ENCODE results near the gene TRAF3IP3.

TRAF3IP3 gene, protein sequence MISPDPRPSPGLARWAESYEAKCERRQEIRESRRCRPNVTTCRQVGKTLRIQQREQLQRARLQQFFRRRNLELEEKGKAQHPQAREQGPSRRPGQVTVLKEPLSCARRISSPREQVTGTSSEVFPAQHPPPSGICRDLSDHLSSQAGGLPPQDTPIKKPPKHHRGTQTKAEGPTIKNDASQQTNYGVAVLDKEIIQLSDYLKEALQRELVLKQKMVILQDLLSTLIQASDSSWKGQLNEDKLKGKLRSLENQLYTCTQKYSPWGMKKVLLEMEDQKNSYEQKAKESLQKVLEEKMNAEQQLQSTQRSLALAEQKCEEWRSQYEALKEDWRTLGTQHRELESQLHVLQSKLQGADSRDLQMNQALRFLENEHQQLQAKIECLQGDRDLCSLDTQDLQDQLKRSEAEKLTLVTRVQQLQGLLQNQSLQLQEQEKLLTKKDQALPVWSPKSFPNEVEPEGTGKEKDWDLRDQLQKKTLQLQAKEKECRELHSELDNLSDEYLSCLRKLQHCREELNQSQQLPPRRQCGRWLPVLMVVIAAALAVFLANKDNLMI

DNA sequence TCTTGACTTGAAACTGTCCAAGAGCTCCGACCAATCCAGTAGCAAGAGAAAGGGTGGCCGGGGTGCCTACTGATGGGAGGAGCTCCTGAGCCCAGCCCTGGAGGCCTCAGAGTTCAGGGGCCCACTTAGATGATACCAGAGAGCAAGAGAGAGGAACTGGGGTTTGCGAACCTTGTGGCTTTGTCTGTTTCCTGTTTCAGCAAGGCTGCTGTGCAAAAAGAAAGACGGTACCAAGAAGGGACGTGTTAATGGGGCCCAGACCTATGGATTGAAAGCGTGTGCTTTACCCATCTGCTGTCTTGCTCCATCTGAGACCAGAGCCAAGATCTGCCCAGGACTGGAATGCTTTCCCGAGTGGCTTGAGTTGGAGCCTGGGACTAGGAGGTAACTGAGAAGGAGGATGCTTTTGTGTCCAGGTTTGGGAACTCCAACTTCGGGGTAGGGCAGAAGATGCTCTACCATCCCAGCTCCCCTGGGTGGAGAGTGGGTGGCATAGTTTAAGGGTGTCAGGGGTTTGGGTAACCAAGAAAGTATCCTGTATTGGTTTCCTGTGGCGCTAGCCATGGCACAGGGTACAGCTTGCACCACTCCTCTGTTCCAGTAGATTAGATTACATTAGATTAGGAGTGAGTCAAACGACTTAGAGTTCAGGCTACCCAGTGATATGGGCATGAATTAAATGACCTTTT lies at the start of gene TRAF3IP3:
TSS of gene TRAF3IP3 (plus strand) at position 128 of the 689 bp plus-strand sequence. CDS start 3,987 bp downstream, outside the sequence.
- no peak for DNase-seq

DNA sequence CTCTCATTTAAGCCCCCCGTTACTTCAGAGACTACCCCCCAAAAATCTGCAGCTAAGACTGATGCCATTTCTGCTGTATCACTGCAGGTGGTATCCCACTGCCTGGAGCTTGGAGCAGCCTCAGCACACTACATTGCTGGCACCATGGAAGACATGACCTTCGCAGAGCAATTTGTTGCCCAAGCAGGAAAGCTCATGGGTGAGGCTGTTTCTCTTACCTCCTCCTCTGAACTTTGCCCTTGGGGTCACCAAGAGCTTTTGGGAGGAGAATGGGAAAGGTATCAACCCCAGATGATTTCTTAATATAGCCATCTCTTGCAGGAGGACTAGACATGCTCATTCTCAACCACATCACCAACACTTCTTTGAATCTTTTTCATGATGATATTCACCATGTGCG lies 49.2 kb upstream of the TRAF3IP3 start:
- no peak for DNase-seq

DNA sequence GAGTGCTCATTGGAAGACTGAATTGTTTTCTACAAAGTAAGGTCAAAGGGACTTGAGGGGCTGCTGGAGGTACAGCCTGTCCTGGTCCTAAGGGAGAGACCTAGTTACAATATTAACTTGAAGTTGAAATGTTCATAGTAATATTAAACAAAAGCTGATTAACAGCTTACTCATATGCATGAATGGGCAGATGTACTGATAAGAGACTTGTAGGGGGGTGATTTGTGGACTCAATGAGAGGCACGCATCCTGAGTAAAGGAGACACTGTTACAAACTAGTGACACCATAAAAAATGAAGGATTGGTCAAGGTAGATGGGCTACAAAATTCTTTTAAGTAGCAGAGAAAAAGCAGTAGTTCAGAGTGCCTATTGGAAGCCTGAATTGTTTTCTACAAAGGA lies 48.5 kb upstream of the TRAF3IP3 start:
- no peak for DNase-seq

DNA sequence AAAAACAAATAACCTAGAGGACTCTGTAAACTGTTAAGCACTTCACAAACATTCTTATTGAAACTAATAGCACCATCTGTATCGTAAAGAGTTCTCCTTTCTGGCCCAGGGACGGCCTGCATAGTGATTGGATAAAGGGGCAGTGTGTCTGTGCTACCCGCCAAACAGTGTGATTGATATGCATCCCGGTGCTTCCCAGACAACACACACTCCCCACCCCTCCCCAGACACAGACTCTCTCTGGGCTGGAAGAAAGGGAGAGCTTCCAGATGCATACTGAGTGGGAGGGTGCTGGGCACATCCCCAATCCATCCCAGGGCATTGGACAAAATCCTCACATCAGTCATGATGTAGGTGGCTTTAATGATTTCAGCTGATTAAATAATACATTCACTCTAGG lies 47.6 kb upstream of the TRAF3IP3 start:
- DNase-seq, result no peak

DNA sequence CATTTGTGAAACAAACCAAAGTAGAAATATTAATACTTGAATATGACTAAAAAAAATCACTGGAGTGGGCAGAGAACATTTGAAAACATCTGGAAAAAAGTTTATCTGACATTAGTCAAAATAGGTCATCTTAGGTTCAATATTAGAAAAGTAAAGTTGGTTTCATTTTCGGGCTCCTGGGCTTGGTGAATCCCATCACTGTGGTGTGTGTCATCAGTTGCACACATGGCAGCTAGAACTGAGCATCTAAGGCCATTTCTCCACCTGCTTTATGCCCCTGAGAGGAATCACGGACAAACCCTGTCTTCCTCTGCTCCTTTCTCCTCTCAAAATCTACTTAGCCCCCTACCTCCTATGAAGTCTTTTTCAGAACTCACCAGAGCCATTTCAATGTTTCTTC lies 45.8 kb upstream of the TRAF3IP3 start:
- DNase-seq, result no peak

DNA sequence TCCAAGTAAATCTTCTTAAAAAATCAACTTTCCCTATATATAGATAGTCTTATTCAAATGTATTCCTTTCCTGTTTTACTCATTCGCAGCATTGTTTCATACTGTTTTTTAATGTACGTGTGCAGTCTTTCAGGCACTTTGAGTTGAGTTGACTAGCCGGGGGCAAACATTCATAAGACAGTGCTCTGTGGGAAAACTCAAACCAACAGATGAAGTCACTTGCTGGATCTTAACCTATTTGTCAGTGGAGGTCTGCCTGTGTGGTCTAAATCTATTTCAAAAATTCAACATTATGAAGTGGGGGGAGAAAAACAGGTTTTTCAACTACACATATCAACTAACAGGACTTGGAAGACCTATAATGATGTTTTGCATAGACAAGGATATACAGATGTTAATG lies 45.0 kb upstream of the TRAF3IP3 start:
- DNase-seq, result no peak

DNA sequence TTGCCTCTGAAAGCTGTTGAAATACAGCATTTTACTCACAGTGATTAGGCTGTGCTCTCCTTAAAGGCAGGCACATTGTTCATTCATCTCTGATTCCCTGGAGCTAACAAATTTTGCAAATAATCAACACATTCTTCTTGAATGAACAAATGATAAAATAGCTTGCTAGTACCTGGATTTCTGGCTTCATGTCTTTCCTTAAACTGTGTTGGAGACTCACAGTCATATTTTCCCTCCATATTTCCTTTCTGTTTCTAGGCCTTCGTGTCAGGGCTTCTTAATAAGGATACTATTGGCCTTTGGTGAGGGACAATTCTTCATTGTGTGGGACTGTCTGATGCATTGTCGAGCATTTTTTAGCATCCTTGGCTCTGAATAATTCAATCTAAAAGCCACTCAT lies 41.5 kb upstream of the TRAF3IP3 start:
- DNase-seq, result no peak

DNA sequence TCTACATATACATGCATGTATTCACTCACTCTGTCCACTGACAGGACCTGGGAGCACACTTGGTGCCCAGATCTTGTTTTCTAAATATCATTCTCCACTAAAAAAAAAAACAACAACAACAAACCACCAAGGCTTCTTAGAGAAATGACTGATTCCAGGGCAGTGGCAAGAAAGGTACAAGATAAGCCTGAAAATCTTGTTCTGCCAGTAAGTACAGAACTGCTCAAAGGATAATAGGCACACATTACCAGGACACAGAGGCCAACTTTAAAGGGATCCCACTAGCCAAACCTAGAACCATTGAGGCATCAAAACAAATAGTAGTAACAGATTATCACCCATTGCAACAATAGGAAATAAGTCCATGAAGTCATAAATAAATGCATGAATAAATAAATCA lies 40.5 kb upstream of the TRAF3IP3 start:
- no peak for DNase-seq

DNA sequence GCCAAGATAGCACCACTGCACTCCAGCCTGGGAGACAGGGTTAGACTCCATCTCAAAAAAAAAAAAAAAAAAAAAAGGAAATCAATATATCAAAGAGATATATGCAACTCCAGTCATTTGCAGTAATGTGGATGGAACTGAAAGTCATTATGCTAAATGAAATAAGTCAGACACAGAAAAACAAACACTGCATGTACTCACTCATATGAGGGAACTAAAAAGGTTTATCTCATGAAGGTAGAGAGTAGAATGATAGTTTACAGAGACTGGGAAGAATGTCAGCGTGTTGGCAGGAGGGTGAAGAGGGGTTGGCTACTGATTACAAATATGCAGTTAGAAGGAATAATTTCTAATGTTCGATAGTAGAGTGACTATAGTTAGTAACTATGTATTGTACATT lies 38.0 kb upstream of the TRAF3IP3 start:
- DNase-seq, result no peak

DNA sequence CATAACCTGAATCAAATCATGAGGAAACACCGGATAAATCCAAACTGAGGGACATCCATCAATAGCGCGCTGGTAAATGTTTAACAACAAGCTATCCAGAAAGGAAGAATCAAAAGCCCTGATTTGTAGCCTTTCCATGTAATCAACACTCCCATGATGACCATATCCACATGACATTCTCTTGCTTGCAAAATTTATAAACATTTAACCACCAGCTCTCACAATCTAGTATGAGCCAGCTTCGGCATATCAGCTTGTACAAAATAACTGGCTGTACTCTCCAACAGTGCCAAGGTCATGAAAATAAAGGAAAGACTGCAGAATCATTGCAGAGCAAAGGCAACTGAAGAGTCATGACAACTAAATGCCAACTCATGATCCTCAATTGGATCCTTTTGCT lies 35.5 kb upstream of the TRAF3IP3 start:
- DNase-seq, result no peak

DNA sequence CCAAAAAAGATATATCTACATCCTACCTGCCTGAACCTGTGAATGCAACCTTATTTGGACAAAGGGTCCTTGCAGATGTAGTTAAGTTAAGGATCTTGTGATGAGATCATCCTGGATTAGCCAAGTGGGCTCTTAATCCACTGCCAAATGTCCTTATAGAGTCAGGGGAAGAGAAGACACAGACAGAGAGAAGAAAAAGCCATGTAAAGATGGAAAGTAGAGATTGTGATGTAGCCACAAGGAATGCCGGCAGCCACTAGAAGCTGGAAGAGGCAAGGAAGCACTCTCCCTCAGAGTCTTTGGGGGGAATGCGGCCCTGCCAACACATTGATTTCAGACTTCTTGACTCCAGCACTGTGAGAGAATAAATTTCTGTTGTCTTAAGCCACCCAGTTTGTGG lies 35.0 kb upstream of the TRAF3IP3 start:
- no peak for DNase-seq

DNA sequence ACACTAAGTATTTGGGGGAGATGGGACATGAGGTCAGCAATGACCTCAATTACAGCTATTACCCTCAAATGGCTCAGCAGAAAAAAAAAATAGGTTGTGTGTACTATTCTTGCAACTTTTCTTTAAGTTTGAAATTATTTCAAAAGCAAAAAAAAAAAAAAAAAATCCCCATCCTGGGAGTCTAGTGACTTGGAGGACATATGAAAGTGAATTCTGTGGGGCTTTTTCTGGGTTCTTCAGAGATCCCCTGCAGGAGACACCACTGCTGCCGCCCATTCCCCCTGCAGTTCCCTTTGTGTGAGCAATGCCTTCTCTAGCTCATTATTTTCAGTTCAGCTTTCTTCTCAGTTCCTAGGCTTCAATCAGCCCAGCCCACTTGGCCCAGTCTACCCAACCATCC lies 34.5 kb upstream of the TRAF3IP3 start:
- DNase-seq, result no peak

DNA sequence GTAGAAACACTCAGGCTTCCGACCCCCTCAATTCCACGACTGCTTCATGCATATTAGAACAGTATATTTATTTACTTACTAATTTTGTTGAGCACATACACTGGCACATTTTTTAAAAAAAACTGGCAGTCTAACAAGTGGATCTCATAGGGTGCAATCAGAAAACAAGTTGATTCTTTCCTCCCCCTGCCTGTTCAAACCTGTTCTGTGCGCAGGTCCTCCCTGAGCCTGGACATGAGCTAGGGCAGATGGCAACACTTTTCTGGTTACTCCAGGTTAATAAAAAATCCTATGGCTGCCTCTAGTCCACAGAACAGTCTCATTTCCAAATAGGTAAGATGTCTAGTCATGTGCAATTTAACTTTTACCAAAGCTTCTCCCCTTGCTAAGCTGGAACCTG lies 32.6 kb upstream of the TRAF3IP3 start:
- no peak for DNase-seq

DNA sequence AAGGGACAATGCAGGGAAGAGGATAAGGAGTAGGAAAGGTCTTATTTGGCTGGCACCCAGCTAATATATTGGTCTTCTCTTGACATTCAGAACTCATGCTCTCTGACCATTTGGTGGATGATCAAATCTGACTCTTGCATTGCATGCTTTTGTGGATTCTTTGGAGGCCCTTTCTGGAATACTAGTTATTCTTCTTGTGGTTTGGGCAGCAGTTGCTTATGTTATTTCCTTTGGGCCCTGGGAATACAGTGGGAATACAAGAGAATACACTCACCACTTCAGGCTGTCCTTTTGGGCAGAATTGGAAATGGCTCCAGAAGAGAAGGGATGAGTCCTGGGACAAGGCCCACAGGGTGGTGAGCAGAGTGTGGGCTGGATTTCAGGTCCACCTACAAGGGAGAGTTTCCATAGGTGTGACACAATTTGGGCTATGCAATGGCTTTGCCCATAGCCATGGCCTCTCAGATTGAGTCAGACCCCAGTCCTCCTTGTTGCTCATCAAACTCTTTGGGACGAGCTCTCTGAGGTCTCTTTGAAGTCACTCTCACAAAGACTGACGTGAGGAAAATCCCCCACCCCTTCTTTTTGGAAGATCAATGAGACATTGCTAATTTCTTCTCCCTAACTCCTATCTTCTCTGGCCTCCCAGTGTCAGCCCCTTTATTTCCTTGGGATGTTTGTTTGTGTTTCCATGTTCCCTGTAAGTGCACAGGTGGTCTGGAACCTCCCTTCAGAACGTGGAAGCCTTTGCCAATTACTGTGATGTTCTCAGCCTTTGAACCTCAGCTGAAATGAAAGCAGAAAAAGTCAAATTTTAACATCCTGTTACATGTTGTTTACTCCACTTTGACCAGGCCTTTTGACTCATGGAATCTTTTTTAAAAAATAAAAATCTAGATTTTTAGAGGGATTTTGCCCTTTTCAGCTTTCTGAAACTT lies 31.8 kb upstream of the TRAF3IP3 start:
- no peak for DNase-seq

DNA sequence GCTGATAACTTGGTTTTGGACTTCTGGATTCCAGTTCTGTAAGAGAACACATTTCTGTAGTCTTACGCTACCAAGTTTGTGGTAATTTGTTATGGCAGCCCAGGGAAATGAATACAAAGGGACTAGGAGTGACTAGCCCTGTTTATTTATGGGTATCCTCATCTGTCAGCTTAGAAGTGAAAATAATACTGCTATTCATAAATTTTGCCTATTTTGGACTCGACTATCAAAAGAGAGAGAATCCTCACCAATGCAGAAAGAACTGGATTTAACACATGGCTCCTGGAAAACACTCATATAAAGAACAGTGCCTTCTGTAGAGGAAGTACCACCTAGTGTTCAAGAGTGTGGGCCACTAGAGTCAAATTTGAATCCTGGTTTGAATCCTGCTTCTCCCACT lies 28.6 kb upstream of the TRAF3IP3 start:
- DNase-seq, result no peak

DNA sequence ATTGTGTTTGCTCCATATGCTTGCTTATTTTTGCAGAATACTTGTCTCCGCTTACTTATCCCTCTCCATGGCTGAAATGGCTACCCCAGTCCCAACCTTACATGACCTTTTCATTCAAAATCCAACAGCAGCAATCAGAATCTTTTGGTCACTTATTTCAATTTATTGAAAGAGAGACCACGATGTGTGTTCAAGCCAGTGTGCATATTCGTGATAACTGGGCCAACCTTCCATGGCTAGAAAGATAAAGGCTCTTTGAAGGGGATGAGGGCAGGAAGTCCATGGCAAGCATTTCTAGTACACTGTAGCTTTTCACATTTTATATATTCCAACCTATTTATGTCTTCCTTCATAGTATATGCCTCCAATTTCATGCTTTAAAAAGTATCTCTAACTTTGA lies 28.1 kb upstream of the TRAF3IP3 start:
- no peak for DNase-seq

DNA sequence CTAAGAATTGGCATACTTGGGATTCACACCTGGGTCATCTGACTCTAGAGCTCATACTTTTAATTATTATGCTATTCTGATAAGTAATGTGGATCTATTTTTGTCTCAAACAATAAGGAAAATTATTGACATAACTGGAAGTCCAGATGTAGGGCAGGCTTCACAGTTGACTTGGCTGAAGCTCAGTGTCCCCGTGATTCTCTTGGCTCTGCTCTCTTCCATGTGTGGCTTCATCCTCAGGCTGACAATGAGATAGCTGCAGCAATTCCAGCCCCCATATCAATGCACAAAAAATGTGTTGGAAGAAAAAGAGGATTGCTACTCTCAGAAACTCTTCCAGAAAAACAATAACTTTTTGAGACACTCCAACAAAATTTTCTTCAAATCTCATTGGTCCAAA lies 27.4 kb upstream of the TRAF3IP3 start:
- DNase-seq, result no peak

DNA sequence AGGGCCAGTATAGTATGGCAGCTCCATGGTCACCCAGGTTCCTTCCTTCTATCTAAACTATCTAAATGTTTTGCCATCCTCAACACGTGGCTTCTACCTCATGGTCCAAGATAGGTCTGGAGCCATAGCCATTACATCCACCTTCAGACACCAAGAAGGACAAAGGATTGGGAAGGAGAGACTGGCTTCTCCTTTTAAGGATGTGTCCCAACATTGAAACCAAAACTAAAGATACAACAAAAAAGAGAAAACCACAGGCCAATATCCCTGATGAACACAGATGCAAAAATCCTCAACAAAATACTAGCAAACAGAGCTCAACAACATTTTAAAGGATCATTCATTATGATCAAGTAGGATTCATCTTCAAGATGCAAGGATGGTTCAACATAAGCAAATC lies 26.4 kb upstream of the TRAF3IP3 start:
- no peak for DNase-seq

DNA sequence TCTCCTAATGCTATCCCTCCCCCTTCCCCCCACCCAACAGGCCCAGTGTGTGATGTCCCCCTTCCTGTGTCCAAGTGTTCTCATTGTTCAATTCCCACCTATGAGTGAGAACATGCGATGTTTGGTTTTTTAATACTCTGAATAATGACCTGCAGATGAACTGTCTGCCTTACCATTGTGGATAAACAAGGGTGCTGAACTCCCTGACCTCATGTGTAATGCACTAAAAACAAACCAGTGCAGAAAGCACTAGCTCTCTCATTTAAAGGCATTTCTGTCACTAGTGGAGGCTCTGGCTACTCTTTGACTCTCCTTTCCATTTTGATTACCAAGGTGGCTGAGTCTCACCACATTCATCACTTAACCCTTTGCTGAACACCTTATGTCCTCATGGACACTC lies 23.1 kb upstream of the TRAF3IP3 start:
- no peak for DNase-seq

DNA sequence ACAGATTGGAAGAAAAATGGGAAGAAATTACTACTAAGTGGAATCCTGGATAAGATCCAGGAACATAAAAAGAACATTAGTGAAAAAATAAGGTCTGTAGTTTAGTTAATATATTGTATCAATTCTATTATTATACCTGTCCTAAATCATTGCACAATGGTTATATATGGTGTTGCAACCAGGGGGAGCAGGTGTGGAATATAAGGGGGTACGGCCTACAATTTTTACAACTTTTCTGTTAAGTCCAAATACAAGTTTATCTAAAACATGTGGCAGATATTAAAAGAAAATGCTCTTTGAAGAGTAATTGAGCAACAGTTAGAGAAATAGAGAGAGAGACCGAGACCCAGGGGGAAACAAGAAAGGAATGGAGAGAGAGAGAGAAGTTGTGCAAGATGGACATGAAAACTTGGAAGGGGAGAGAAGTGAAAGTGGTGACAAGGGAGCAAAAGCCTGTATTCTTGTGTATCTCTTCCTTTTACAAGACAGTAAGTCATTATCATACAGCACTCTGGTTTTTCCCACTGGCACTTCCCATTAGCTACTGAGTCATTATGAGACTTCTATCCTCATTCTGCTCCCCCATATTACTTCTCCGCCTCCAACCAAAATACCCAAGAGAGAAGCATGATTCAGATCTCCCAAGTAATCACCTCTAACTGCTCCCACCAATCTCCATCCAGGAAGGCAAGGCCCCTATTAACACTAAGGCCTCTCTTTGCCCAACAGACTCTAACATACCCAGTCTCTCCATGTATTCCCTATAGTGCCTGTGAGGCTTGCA lies 22.3 kb upstream of the TRAF3IP3 start:
- DNase-seq, result no peak

DNA sequence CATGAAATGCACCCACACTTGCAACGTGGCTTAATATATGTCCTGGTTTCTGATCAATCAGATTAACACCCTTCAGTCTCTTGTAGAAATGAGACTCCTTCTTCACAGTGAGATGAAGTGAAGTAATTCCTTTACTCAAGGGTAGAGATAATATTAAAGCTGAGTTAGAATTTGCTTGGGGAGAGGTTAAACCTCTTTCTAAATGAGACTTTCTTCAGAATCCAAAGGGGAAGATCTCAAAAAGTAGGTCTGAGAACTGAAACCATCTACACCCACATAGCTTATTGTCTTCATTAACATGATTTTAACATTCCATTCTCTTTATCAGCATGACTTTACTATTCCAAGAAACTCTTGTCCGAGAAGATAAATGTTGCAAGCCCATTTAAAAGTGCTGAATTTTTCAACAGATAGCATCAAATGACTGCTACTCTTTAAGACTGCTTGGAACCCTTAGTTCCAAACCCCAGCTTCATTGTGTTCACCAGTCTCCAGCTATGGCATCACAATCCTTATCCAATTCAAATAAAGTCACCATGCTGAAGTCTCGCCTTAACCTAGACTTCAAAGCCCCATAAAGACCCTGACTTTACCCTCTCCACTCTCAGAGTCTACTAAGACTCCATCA lies 19.2 kb upstream of the TRAF3IP3 start:
- DNase-seq, result no peak

DNA sequence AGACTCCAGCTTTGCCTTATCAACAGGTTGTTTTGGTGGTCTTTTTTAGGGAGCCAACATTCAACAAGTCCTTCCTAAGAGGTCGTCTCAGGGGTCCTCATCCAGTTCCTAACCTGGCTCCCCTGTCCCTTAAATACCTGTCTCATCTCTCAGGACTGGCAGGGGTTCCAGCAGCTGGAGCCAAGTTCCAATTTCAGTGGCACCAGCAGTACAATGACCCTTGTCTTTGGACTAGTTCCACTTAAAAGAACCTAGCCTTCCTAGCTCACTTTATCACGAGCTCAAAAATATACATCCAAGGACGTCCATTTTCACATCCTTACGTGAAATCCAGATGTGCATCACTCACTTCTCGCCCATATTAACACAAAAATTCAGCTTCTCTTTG lies 18.7 kb upstream of the TRAF3IP3 start:
- no peak for DNase-seq

Data from NCI-H1694 (cell line).